Glutamatergic neuron (in vitro differentiated cells): ENCODE results near the gene PITHD1. TPM values are rescaled to one million over a fixed set of nuclear protein-coding genes. Genes with fewer than 3 reads are reported as not detected.
A peak's percentile ranks its signal among the peaks of the same experiment; 100 is the strongest.

Experiments used
- DNase-seq: peaks from one replicate; pipeline ENCODE4 v3.0.0; 2022
- H3K27ac Mint-ChIP-seq: one replicate; pipeline ENCODE4 v1.8.0; 2020; ENCODE audit warnings: mild to moderate bottlenecking, mixed read lengths, inconsistent platforms; ENCODE audit not compliant: unreplicated experiment
- H3K27me3 Mint-ChIP-seq: one replicate; pipeline ENCODE4 v1.8.0; 2020; ENCODE audit warnings: mild to moderate bottlenecking, moderate library complexity, mixed read lengths, inconsistent platforms; ENCODE audit not compliant: unreplicated experiment
- H3K36me3 Mint-ChIP-seq: one replicate; pipeline ENCODE4 v1.8.0; 2020; ENCODE audit warnings: mild to moderate bottlenecking, mixed read lengths, inconsistent platforms; ENCODE audit not compliant: unreplicated experiment
- H3K4me1 Mint-ChIP-seq: one replicate; pipeline ENCODE4 v1.8.0; 2020; ENCODE audit warnings: mild to moderate bottlenecking, low read depth, mixed read lengths, inconsistent platforms; ENCODE audit not compliant: unreplicated experiment
- H3K4me3 Mint-ChIP-seq: one replicate; pipeline ENCODE4 v1.8.0; 2020; ENCODE audit warnings: mild to moderate bottlenecking, mixed read lengths, inconsistent platforms; ENCODE audit not compliant: unreplicated experiment
- H3K9me3 Mint-ChIP-seq: one replicate; pipeline ENCODE4 v1.8.0; 2020; ENCODE audit warnings: mild to moderate bottlenecking, moderate library complexity, mixed read lengths, inconsistent platforms; ENCODE audit not compliant: unreplicated experiment
- CTCF ChIP-seq: fragments of 200-600 bp; sonication (generic); IDR thresholded peaks from one replicate; pipeline ENCODE4 v1.5.0; 2021; ENCODE audit not compliant: partially characterized antibody, unreplicated experiment
- total RNA-seq: library from RNA; stranded (reverse); fragmentation: NEBNext Ultra II Directional; extraction: Animal tissue kit (Norgen Biotek cat#: 25700); gene quantifications from one replicate; pipeline ENCODE4 v1.2.1, GENCODE V29; 2021; ENCODE audit not compliant: unreplicated experiment

Gene PITHD1
- total RNA-seq, 1 donor from 2014 or later = 35.0 TPM

GRCh38 chr1:23787701-23788100 lies 9.5 kb downstream of the PITHD1 start:
- H3K27me3 Mint-ChIP-seq = peaks cover 4% of the 10 kb centered on the region
- H3K27ac Mint-ChIP-seq = no peak overlapping the region
- H3K4me1 Mint-ChIP-seq = no peaks in the 10 kb centered on the region
- peaks cover 4% of the 10 kb centered on the region for H3K9me3 Mint-ChIP-seq
- TF ChIP-seq CTCF = no peak
- H3K4me3 Mint-ChIP-seq = no peak overlapping the region
- H3K36me3 Mint-ChIP-seq = no peaks in the 10 kb centered on the region
- no peak for DNase-seq

- Mint-ChIP-seq H3K4me3 (no peak overlapping the region), H3K36me3 (no peaks in the 10 kb centered on the region), H3K27ac (no peak overlapping the region), H3K4me1 (no peaks in the 10 kb centered on the region), H3K27me3 (peaks cover 4% of the 10 kb centered on the region), H3K9me3 (peaks cover 4% of the 10 kb centered on the region)
- no peak for TF ChIP-seq CTCF
- DNase-seq = no peak
Measured at GRCh38 chr1:23788695-23789094, 10.5 kb downstream of the PITHD1 start.

GRCh38 chr1:23790696-23791515 lies 12.7 kb downstream of the PITHD1 start, which contains the start of gene LYPLA2:
Gene LYPLA2, plus strand, starts transcription at chr1:23791145. Its CDS starts 1,538 bp downstream, at chr1:23792683.
- no peak for TF ChIP-seq CTCF

GRCh38 chr1:23791516-23792047 lies 13.4 kb downstream of the PITHD1 start:
- DNase-seq = peak; percentile 42
- Mint-ChIP-seq H3K4me1 (no peaks in the 10 kb centered on the region), H3K36me3 (no peaks in the 10 kb centered on the region), H3K27me3 (peaks cover 5% of the 10 kb centered on the region), H3K27ac (peak overlapping the region; percentile 77), H3K9me3 (peaks cover 6% of the 10 kb centered on the region), H3K4me3 (peak overlapping the region; percentile 98)
- TF ChIP-seq CTCF = no peak

More at GRCh38 chr1:23790696-23791515, 12.7 kb downstream of the PITHD1 start, which contains the start of gene LYPLA2:
- peak within 1 kb of the TSS; percentile 77 for H3K27ac Mint-ChIP-seq
- peaks cover 5% of the 10 kb centered on the region for H3K27me3 Mint-ChIP-seq
- peak within 1 kb of the TSS; percentile 98 for H3K4me3 Mint-ChIP-seq
- DNase-seq = peak; percentile 96
- H3K36me3 Mint-ChIP-seq = no peaks in the 10 kb centered on the region
- H3K4me1 Mint-ChIP-seq = no peaks in the 10 kb centered on the region
- H3K9me3 Mint-ChIP-seq = peaks cover 6% of the 10 kb centered on the region
